HG02870 (cell line): ENCODE measurements around the gene KSR2.

Experiments
- ATAC-seq: cut with Tn5 transposase; IDR thresholded peaks from one replicate; pipeline ENCODE4 v1.9.1; 2021; ENCODE audit warnings: mild to moderate bottlenecking, moderate library complexity; ENCODE audit not compliant: unreplicated experiment

KSR2 gene

DNA sequence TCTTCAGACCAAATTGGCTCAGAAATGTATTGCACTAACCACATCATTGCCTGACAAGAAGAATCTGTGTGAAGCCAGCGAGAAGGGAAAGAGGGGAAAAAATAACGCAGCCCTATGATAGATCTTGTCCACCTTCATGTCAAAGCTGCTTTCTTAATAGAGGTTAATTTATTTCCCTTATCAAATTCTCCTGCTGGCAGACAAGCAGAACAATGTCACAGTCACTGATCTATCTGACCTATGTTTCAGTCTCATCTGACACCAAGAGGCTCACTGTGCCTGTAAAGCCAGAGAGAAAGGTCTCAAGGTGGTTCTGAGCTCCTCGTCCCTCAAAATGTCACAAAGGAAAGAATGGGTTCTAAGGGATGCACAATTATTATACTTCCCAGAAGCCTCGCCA, 417.1 kb downstream of the KSR2 start:
- ATAC-seq, result no peak

- ATAC-seq, result no peak
Measured at GRCh38 chr12:117547209-117547608, 421.6 kb downstream of the KSR2 start.

DNA sequence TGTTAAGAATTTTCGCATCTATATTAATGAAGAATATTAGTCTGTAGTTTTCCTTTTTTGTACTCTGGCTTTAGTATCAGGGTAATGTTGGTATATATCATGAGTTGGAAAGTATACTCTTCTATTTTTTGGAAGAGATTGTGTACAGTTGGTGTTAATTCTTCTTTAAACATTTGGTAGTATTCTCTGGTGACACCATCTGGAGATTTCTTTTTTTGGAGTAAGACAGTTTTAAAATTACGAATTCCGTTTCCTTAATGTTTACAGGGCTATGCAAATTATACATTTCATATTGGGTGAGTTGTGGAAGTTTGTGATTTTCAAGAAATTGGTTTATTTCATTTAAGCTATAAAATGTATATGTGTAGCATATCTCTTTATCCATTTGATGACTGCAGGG, 423.6 kb downstream of the KSR2 start:
- no peak for ATAC-seq

DNA sequence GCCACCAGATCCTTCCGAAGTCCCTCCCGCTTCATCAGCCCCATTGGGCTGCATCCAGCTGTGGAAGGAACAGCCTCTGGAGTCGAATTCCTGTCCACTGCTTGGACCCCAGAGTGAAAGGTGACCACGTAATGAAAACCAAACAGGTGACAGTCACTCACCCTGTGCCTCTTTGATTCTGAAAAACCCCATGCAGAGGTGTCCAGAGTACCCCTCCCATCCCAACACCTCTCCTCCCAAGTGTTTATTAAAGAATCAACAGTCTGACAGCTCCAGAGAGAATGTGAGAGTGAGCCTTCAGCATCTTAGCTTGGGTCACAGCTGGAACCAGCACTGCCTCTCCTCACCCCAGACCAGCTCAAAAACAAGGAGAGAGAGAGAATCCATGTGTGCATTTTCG, 428.8 kb downstream of the KSR2 start:
- ATAC-seq, result no peak

- ATAC-seq, result no peak
Measured at GRCh38 chr12:117538926-117539325, 429.9 kb downstream of the KSR2 start.

DNA sequence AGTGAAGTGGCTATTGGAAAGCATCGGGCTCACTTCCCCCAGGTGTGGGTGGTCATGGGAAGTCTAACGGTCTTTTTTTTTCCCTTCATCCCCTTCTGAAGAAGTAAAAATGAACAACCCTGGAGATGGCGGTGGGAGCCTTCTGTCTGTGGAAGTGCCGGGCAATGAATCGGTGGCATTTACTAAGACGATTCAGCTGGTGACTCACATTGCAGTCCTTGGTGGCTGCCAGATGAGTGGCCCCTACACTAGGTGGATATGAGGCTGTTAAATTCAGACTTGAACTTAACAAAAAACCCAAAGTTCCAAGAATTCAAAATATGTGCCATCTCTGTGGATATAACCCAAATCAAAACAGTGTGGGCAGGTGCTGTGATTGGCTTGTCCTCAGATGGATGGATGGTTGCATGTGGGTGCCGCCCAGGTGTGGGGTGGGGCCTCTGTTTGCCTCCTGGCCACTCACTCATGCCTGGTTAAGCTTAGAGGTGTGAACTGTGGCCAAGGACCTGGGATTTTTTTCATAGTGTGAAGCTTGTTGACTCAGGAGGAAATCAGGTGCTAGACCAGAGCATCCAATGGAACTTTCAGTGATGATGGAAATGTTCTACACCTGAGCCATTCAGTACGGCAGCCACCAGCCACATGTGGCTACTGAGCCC, 430.6 kb downstream of the KSR2 start:
- no peak for ATAC-seq

GRCh38 chr12:117533687-117534086, 435.1 kb downstream of the KSR2 start:
- ATAC-seq, result no peak

- ATAC-seq, result no peak
Measured at GRCh38 chr12:117530796-117531195, 438.0 kb downstream of the KSR2 start.

- no peak for ATAC-seq
Measured at GRCh38 chr12:117528538-117528937, 440.3 kb downstream of the KSR2 start.

DNA sequence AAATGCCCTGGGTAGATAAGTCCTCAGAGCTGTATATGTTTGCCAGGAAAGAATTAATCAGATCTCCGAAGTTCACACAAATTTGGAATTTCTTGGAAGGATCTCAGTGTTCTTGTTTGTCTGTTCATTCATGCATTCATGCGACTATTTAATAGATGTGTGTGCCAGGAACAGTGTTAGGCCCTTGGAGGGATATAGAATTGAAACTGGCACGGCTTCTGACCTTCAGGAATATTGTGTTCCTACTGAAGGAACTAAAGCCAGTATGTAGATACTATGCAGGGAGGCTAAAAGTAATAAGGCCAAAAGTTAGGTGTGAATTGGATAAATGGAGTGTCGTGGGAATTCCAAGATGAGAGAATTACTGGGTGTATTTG, 441.3 kb downstream of the KSR2 start:
- no peak for ATAC-seq

GRCh38 chr12:117526757-117527478, 441.9 kb downstream of the KSR2 start:
- no peak for ATAC-seq

GRCh38 chr12:117525766-117526165, 443.0 kb downstream of the KSR2 start:
- ATAC-seq, result no peak

DNA sequence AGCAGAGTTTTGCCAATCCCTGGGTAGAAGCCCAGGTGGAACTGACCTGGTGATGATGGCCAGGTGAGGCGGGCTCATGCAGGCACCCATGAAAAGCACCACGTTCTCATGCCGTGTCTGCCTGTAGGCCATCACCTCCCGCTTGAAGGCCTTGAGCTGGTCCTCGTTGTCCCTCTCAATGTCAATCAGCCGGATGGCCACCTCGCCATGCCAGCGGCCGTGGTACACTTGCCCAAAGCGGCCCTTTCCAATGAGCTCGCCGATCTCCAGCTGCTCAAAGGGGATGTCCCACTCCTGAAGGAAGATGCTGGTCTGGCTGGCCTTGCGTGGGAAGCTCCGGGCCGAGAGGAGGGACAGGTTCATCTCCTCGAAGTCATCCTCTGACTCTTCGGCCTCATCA, 444.0 kb downstream of the KSR2 start:
- ATAC-seq, result no peak

- ATAC-seq, result no peak
Measured at GRCh38 chr12:117523971-117524370, 444.8 kb downstream of the KSR2 start.

DNA sequence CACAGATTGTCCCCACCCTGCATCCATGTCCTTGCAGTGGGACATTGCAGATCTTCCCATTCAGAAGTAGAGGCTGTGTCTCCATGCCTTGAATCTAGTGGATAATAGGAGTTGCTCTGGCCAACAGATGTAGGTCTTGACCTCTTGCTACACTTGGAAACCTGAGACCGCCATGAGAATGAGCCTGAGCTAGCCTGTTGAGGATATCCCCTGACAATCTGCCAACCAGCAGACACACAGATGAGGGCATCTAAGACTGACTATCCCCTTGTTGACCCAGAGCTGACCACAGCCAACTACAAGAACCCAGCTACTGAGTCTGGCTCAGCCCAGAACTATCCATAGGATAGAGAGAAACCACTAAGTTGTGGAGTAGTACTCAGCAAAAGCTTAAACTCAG, 446.2 kb downstream of the KSR2 start:
- no peak for ATAC-seq

- no peak for ATAC-seq
Measured at GRCh38 chr12:117521867-117522266, 446.9 kb downstream of the KSR2 start.

- no peak for ATAC-seq
Measured at GRCh38 chr12:117521346-117521745, 447.4 kb downstream of the KSR2 start.

- ATAC-seq, result no peak
Measured at GRCh38 chr12:117518594-117519270, 450.1 kb downstream of the KSR2 start.

GRCh38 chr12:117517219-117517739, 451.5 kb downstream of the KSR2 start:
- no peak for ATAC-seq

DNA sequence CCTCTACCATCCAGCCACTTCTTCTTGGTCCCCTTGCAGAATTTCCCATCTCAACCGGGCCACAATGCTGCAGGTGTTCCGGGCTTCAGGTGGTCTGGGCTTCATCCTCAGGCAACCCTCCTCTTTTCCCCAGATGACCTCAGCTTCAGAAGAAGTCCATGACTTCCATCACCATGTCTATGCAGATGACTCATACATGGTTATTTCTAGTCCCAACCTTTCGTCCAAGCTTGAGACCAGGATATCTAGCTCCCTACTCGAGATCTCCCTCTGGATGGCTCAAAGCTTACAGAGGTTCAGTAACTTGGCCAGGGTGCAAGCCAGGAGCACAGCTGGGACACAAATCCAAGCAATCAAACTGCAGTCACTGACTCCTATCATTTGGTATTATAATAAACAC, 452.8 kb downstream of the KSR2 start:
- no peak for ATAC-seq

GRCh38 chr12:117514016-117514415, 454.8 kb downstream of the KSR2 start:
- ATAC-seq, result no peak

GRCh38 chr12:117513353-117513752, 455.4 kb downstream of the KSR2 start:
- ATAC-seq, result no peak
